ENCODE measurements around the gene CYP39A1.

The CYP39A1 gene

GRCh38 chr6:46525583-46525982 is 127.0 kb downstream of the CYP39A1 start:
- H2AFZ ChIP-seq (ENCODE audit: insufficient read depth, low read length, poor library complexity), result no peak overlapping the region
- no peaks in the 10 kb centered on the region for H3K79me1 ChIP-seq (ENCODE audit: low read length)
- H2BK12ac ChIP-seq (ENCODE audit: low read length), result no peak overlapping the region
- H2AK5ac ChIP-seq (ENCODE audit: low read length), result no peak overlapping the region
- H2BK5ac ChIP-seq (ENCODE audit: low read depth, low read length, poor library complexity), result no peak overlapping the region
- no peak overlapping the region for H3K4me3 ChIP-seq (ENCODE audit: low read depth, low read length)
- H3K9me3 ChIP-seq (ENCODE audit: insufficient read depth, low read depth, low read length), result no peaks in the 10 kb centered on the region
- H3K23ac ChIP-seq (ENCODE audit: low read length), result no peak overlapping the region
- H2BK120ac ChIP-seq (ENCODE audit: insufficient read depth, low read length, poor library complexity), result no peak overlapping the region
- no peak overlapping the region for H3K18ac ChIP-seq (ENCODE audit: low read length)
- H3K4ac ChIP-seq (ENCODE audit: low read depth, low read length), result no peak overlapping the region
- H4K12ac ChIP-seq (ENCODE audit: low read depth, low read length), result no peak overlapping the region
- H3K4me1 ChIP-seq (ENCODE audit: control insufficient read depth in 1 of 2, insufficient read depth in 2 of 2, low read length in 2 of 2), result no peaks in the 10 kb centered on the region
- no peak overlapping the region for H3K4me2 ChIP-seq (ENCODE audit: low read length)
- no peaks in the 10 kb centered on the region for H3K36me3 ChIP-seq (ENCODE audit: control insufficient read depth in 1 of 2, insufficient read depth in 2 of 2, low read length in 2 of 2)
- H3K79me2 ChIP-seq (ENCODE audit: control insufficient read depth, insufficient read depth, low read length, poor library complexity), result no peaks in the 10 kb centered on the region
- H4K8ac ChIP-seq (ENCODE audit: low read depth, low read length), result no peak overlapping the region
- H3K27ac ChIP-seq (ENCODE audit: low read depth, low read length), result no peak overlapping the region
- H3K9ac ChIP-seq (ENCODE audit: low read length), result no peak overlapping the region
- no peak overlapping the region for H4K91ac ChIP-seq (ENCODE audit: low read depth, low read length)
- H3K14ac ChIP-seq (ENCODE audit: low read length), result no peak overlapping the region
- DNase-seq, result no peak
- no peaks in the 10 kb centered on the region for H3K27me3 ChIP-seq (ENCODE audit: insufficient read depth, low read length)

- Histone ChIP-seq H3K23ac (ENCODE audit: low read length) (no peak overlapping the region), H3K18ac (ENCODE audit: low read length) (no peak overlapping the region)
Measured at GRCh38 chr6:46521464-46521971, 131.1 kb downstream of the CYP39A1 start.

GRCh38 chr6:46517202-46517601 is 135.4 kb downstream of the CYP39A1 start:
- no peak overlapping the region for H3K23ac ChIP-seq (ENCODE audit: low read length)

More at GRCh38 chr6:46521464-46521971, 131.1 kb downstream of the CYP39A1 start:
- no peaks in the 10 kb centered on the region for H3K27me3 ChIP-seq (ENCODE audit: insufficient read depth, low read length)
- no peak overlapping the region for H2BK12ac ChIP-seq (ENCODE audit: low read length)
- H2AFZ ChIP-seq (ENCODE audit: insufficient read depth, low read length, poor library complexity), result no peak overlapping the region
- no peak overlapping the region for H3K4me3 ChIP-seq (ENCODE audit: low read depth, low read length)
- H4K8ac ChIP-seq (ENCODE audit: low read depth, low read length), result no peak overlapping the region
- H3K79me1 ChIP-seq (ENCODE audit: low read length), result no peaks in the 10 kb centered on the region
- no peaks in the 10 kb centered on the region for H3K4me1 ChIP-seq (ENCODE audit: control insufficient read depth in 1 of 2, insufficient read depth in 2 of 2, low read length in 2 of 2)
- H3K14ac ChIP-seq (ENCODE audit: low read length), result no peak overlapping the region
- no peak overlapping the region for H4K91ac ChIP-seq (ENCODE audit: low read depth, low read length)
- no peak overlapping the region for H4K12ac ChIP-seq (ENCODE audit: low read depth, low read length)
- no peak overlapping the region for H2BK120ac ChIP-seq (ENCODE audit: insufficient read depth, low read length, poor library complexity)
- no peak overlapping the region for H3K4ac ChIP-seq (ENCODE audit: low read depth, low read length)
- no peak overlapping the region for H2AK5ac ChIP-seq (ENCODE audit: low read length)
- no peak for DNase-seq
- no peaks in the 10 kb centered on the region for H3K36me3 ChIP-seq (ENCODE audit: control insufficient read depth in 1 of 2, insufficient read depth in 2 of 2, low read length in 2 of 2)
- H3K9ac ChIP-seq (ENCODE audit: low read length), result no peak overlapping the region
- H3K27ac ChIP-seq (ENCODE audit: low read depth, low read length), result no peak overlapping the region
- H3K9me3 ChIP-seq (ENCODE audit: insufficient read depth, low read depth, low read length), result no peaks in the 10 kb centered on the region
- no peak overlapping the region for H2BK5ac ChIP-seq (ENCODE audit: low read depth, low read length, poor library complexity)
- H3K4me2 ChIP-seq (ENCODE audit: low read length), result no peak overlapping the region
- H3K79me2 ChIP-seq (ENCODE audit: control insufficient read depth, insufficient read depth, low read length, poor library complexity), result no peaks in the 10 kb centered on the region

GRCh38 chr6:46513533-46513932 is 139.1 kb downstream of the CYP39A1 start:
- no peak overlapping the region for H4K12ac ChIP-seq (ENCODE audit: low read depth, low read length)
- no peak overlapping the region for H3K14ac ChIP-seq (ENCODE audit: low read length)
- H2BK12ac ChIP-seq (ENCODE audit: low read length), result no peak overlapping the region
- no peak overlapping the region for H4K8ac ChIP-seq (ENCODE audit: low read depth, low read length)
- no peak overlapping the region for H4K91ac ChIP-seq (ENCODE audit: low read depth, low read length)
- no peak overlapping the region for H3K23ac ChIP-seq (ENCODE audit: low read length)
- no peak overlapping the region for H2BK5ac ChIP-seq (ENCODE audit: low read depth, low read length, poor library complexity)
- no peak overlapping the region for H2AFZ ChIP-seq (ENCODE audit: insufficient read depth, low read length, poor library complexity)
- H3K27me3 ChIP-seq (ENCODE audit: insufficient read depth, low read length), result no peaks in the 10 kb centered on the region
- H3K4ac ChIP-seq (ENCODE audit: low read depth, low read length), result no peak overlapping the region
- no peak overlapping the region for H3K18ac ChIP-seq (ENCODE audit: low read length)
- H3K79me2 ChIP-seq (ENCODE audit: control insufficient read depth, insufficient read depth, low read length, poor library complexity), result no peaks in the 10 kb centered on the region
- no peak overlapping the region for H2AK5ac ChIP-seq (ENCODE audit: low read length)
- H3K9ac ChIP-seq (ENCODE audit: low read length), result no peak overlapping the region
- H3K4me1 ChIP-seq (ENCODE audit: control insufficient read depth in 1 of 2, insufficient read depth in 2 of 2, low read length in 2 of 2), result no peaks in the 10 kb centered on the region
- H3K36me3 ChIP-seq (ENCODE audit: control insufficient read depth in 1 of 2, insufficient read depth in 2 of 2, low read length in 2 of 2), result no peaks in the 10 kb centered on the region
- no peaks in the 10 kb centered on the region for H3K9me3 ChIP-seq (ENCODE audit: insufficient read depth, low read depth, low read length)
- no peaks in the 10 kb centered on the region for H3K79me1 ChIP-seq (ENCODE audit: low read length)
- no peak overlapping the region for H2BK120ac ChIP-seq (ENCODE audit: insufficient read depth, low read length, poor library complexity)
- DNase-seq, result no peak
- H3K4me3 ChIP-seq (ENCODE audit: low read depth, low read length), result no peak overlapping the region
- H3K4me2 ChIP-seq (ENCODE audit: low read length), result no peak overlapping the region
- no CpG with 5 or more reads among the region's 2 CpGs for WGBS (ENCODE audit: extremely low coverage, insufficient coverage, insufficient read length)
- no peak overlapping the region for H3K27ac ChIP-seq (ENCODE audit: low read depth, low read length)

More at GRCh38 chr6:46517202-46517601, 135.4 kb downstream of the CYP39A1 start:
- Histone ChIP-seq H2AFZ (ENCODE audit: insufficient read depth, low read length, poor library complexity) (no peak overlapping the region), H4K12ac (ENCODE audit: low read depth, low read length) (no peak overlapping the region), H3K18ac (ENCODE audit: low read length) (no peak overlapping the region), H3K27ac (ENCODE audit: low read depth, low read length) (no peak overlapping the region), H4K8ac (ENCODE audit: low read depth, low read length) (no peak overlapping the region), H3K4me3 (ENCODE audit: low read depth, low read length) (no peak overlapping the region), H3K14ac (ENCODE audit: low read length) (no peak overlapping the region), H3K4me1 (ENCODE audit: control insufficient read depth in 1 of 2, insufficient read depth in 2 of 2, low read length in 2 of 2) (no peaks in the 10 kb centered on the region), H3K36me3 (ENCODE audit: control insufficient read depth in 1 of 2, insufficient read depth in 2 of 2, low read length in 2 of 2) (no peaks in the 10 kb centered on the region), H3K79me1 (ENCODE audit: low read length) (no peaks in the 10 kb centered on the region), H2BK120ac (ENCODE audit: insufficient read depth, low read length, poor library complexity) (no peak overlapping the region), H3K27me3 (ENCODE audit: insufficient read depth, low read length) (no peaks in the 10 kb centered on the region), H2BK12ac (ENCODE audit: low read length) (no peak overlapping the region), H3K4me2 (ENCODE audit: low read length) (no peak overlapping the region), H3K9me3 (ENCODE audit: insufficient read depth, low read depth, low read length) (no peaks in the 10 kb centered on the region), H3K4ac (ENCODE audit: low read depth, low read length) (no peak overlapping the region), H2BK5ac (ENCODE audit: low read depth, low read length, poor library complexity) (no peak overlapping the region), H3K79me2 (ENCODE audit: control insufficient read depth, insufficient read depth, low read length, poor library complexity) (no peaks in the 10 kb centered on the region), H2AK5ac (ENCODE audit: low read length) (no peak overlapping the region), H4K91ac (ENCODE audit: low read depth, low read length) (no peak overlapping the region), H3K9ac (ENCODE audit: low read length) (no peak overlapping the region)
- DNase-seq, result no peak
